HCT116 (cell line): ENCODE data around the gene CD19. TPM values are rescaled to one million over a fixed set of nuclear protein-coding genes. Genes with fewer than 3 reads are reported as not detected.
A peak's percentile ranks its signal among the peaks of the same experiment; 100 is the strongest.

ENCODE experiments used
- ATAC-seq: fragments of 200-7000 bp; cut with Tn5 transposase; 2 replicates; pipeline ENCODE4 v1.9.1; 2020; ENCODE audit warnings: mild to moderate bottlenecking, moderate library complexity
- BruUV-seq: library from RNA; stranded (reverse); fragments of 400-500 nt; replicated peaks from 2 replicates; lab custom pipeline; 2021; lab: Mats Ljungman, UMichigan
- CTCF ChIA-PET: fragments of 300-600 bp; sonication (Branson Sonifier 250); formaldehyde crosslinking; loops from one replicate; lab custom pipeline; 2021; ENCODE audit warnings: antibody characterized with exemption; lab: Charles Lee
- POLR2A ChIA-PET: fragments of 300-600, 350-600 bp; sonication (Branson Sonifier 250); formaldehyde crosslinking; loops from one replicate; lab custom pipeline; 2021; ENCODE audit warnings: antibody characterized with exemption; lab: Charles Lee
- RAD21 ChIA-PET, 2 experiments: fragments of 300-600 bp; sonication (Branson Sonifier 250); formaldehyde crosslinking; loops; one replicate each; lab custom pipeline; 2023; ENCODE audit warnings: low total read pairs in 2 of 2; ENCODE audit not compliant: uncharacterized antibody in 2 of 2, unreplicated experiment in 2 of 2, low non-redundant PET in 1 of 2; lab: Charles Lee
- DNase-seq: peaks from one replicate; pipeline ENCODE4 v3.0.0-alpha.2; 2010; ENCODE audit warnings: low read depth, low spot score
- H2AFZ ChIP-seq: fragments of 200-600 bp; shearing (Covaris generic), sonication (generic); 2 replicates; pipeline ENCODE4 v1.6.1; 2017; ENCODE audit warnings: low read depth, mixed run types, mixed read lengths, antibody characterized with exemption, low read length; ENCODE audit not compliant: poor library complexity, severe bottlenecking
- H3K27ac ChIP-seq: 2 replicates; pipeline ENCODE4 v1.5.1; 2012; ENCODE audit warnings: low read depth, low read length
- H3K27me3 ChIP-seq: fragments of 200-600 bp; sonication (generic); 2 replicates; pipeline ENCODE4 v1.6.1; 2016; ENCODE audit warnings: mixed run types, low read length, mixed read lengths; ENCODE audit not compliant: insufficient read depth
- H3K36me3 ChIP-seq, 2 experiments: fragments of 200-500 bp in 1 of 2; fragments of 200-600 bp in 1 of 2; sonication (Bioruptor generic) in 1 of 2; sonication (generic) in 1 of 2; 2 replicates each; pipeline versions ENCODE4 v1.5.1 to v1.6.1; 2014 to 2016; ENCODE audit warnings: low read length in 2 of 2, inconsistent platforms in 1 of 2, mixed read lengths in 1 of 2, mixed run types in 1 of 2; ENCODE audit not compliant: insufficient read depth in 2 of 2, control insufficient read depth in 1 of 2
- H3K4me1 ChIP-seq, 2 experiments: fragments of 200-600 bp in 1 of 2; sonication (generic) in 1 of 2; 2 replicates each; pipeline versions ENCODE4 v1.5.1 to v1.6.1; 2012 to 2017; ENCODE audit warnings: low read length in 2 of 2, inconsistent platforms in 1 of 2, mild to moderate bottlenecking in 1 of 2, mixed read lengths in 1 of 2, mixed run types in 1 of 2, moderate library complexity in 1 of 2; ENCODE audit not compliant: insufficient read depth in 2 of 2, control insufficient read depth in 1 of 2
- H3K4me2 ChIP-seq: fragments of 200-600 bp; sonication (generic); 2 replicates; pipeline ENCODE4 v1.6.1; 2017; ENCODE audit warnings: mixed run types, low read length, mixed read lengths
- H3K4me3 ChIP-seq, 2 experiments: fragments of 200-600 bp in 1 of 2; sonication (generic) in 1 of 2; replicated peaks in 1 of 2; 2 replicates each; pipeline ENCODE4 v1.5.1; 2011 to 2016; ENCODE audit warnings: low read length in 2 of 2, control low read depth in 1 of 2, low read depth in 1 of 2, mild to moderate bottlenecking in 1 of 2, mixed read lengths in 1 of 2, mixed run types in 1 of 2
- H3K79me2 ChIP-seq: fragments of 200-600 bp; sonication (generic); 2 replicates; pipeline ENCODE4 v1.6.1; 2017; ENCODE audit warnings: mild to moderate bottlenecking, mixed run types, low read length, moderate library complexity, mixed read lengths; ENCODE audit not compliant: insufficient read depth
- H3K9ac ChIP-seq: fragments of 200-600 bp; sonication (generic); 2 replicates; pipeline ENCODE4 v1.6.1; 2016; ENCODE audit warnings: low read length, mixed read lengths
- H3K9me2 ChIP-seq: fragments of 200-600 bp; sonication (generic), shearing (Covaris generic); 2 replicates; pipeline ENCODE4 v1.6.1; 2017; ENCODE audit warnings: mixed run types, mild to moderate bottlenecking, moderate library complexity; ENCODE audit not compliant: insufficient read depth
- H3K9me3 ChIP-seq, 2 experiments: fragments of 200-500 bp in 1 of 2; fragments of 200-600 bp in 1 of 2; sonication (Bioruptor generic) in 1 of 2; sonication (generic) in 1 of 2; 2 replicates each; pipeline ENCODE4 v1.6.1; 2014 to 2017; ENCODE audit warnings: low read length in 2 of 2, mixed read lengths in 2 of 2, inconsistent platforms in 1 of 2, low read depth in 1 of 2, mild to moderate bottlenecking in 1 of 2, mixed run types in 1 of 2, moderate library complexity in 1 of 2; ENCODE audit not compliant: control insufficient read depth in 1 of 2, insufficient read depth in 1 of 2
- H4K20me1 ChIP-seq: fragments of 200-600 bp; sonication (generic), shearing (Covaris generic); 2 replicates; pipeline ENCODE4 v1.6.1; 2017; ENCODE audit warnings: mixed run types, mild to moderate bottlenecking, moderate library complexity; ENCODE audit not compliant: insufficient read depth
- ATF3 ChIP-seq: IDR thresholded peaks from 2 replicates; pipeline ENCODE4 v1.6.1; 2012
- CEBPB ChIP-seq: IDR thresholded peaks from 2 replicates; pipeline ENCODE4 v1.6.1; 2012; ENCODE audit warnings: low read depth
- CTCF ChIP-seq, 3 experiments: fragments of 200-600 bp in 1 of 3; sonication (generic) in 1 of 3; IDR thresholded peaks in 2 of 3; conservative IDR thresholded peaks in 1 of 3; 2 replicates each; pipeline ENCODE4 v1.5.1; 2012 to 2017; ENCODE audit warnings: low read depth in 2 of 3, low read length in 2 of 3, antibody characterized with exemption in 1 of 3, borderline replicate concordance in 1 of 3, control low read depth in 1 of 3, mild to moderate bottlenecking in 1 of 3, mixed read lengths in 1 of 3, mixed run types in 1 of 3, moderate library complexity in 1 of 3; ENCODE audit not compliant: insufficient read depth in 1 of 3
- ELF1 ChIP-seq: IDR thresholded peaks from 2 replicates; pipeline ENCODE4 v1.6.1; 2012; ENCODE audit warnings: low read depth, borderline replicate concordance
- EZH2 ChIP-seq: fragments of 200-600 bp; sonication (generic); IDR thresholded peaks from 2 replicates; pipeline ENCODE4 v1.6.1; 2017; ENCODE audit warnings: antibody characterized with exemption, mixed run types
- EZH2phosphoT487 ChIP-seq: fragments of 200-600 bp; IDR thresholded peaks from 2 replicates; pipeline ENCODE4 v1.6.1; 2018; ENCODE audit warnings: antibody characterized with exemption, borderline replicate concordance
- FOSL1 ChIP-seq: IDR thresholded peaks from 2 replicates; pipeline ENCODE4 v1.6.1; 2012; ENCODE audit warnings: low read depth
- JUND ChIP-seq: IDR thresholded peaks from 2 replicates; pipeline ENCODE4 v1.6.1; 2012
- POLR2A ChIP-seq: IDR thresholded peaks from 2 replicates; pipeline ENCODE4 v1.7.0; 2011; ENCODE audit warnings: borderline replicate concordance; ENCODE audit not compliant: insufficient read depth, insufficient read length; ENCODE audit errors: extremely low read depth
- POLR2AphosphoS5 ChIP-seq: IDR thresholded peaks from 2 replicates; pipeline ENCODE4 v1.6.1; 2011; ENCODE audit warnings: mild to moderate bottlenecking, low read depth, low read length, moderate library complexity
- RAD21 ChIP-seq: IDR thresholded peaks from 2 replicates; pipeline ENCODE4 v1.6.1; 2012; ENCODE audit warnings: low read depth, mild to moderate bottlenecking
- SIN3A ChIP-seq: IDR thresholded peaks from 2 replicates; pipeline ENCODE4 v1.6.1; 2012; ENCODE audit warnings: low read depth
- SP1 ChIP-seq: IDR thresholded peaks from 2 replicates; pipeline ENCODE4 v1.6.1; 2012; ENCODE audit warnings: low read depth
- SRF ChIP-seq: IDR thresholded peaks from 2 replicates; pipeline ENCODE4 v1.6.1; 2012; ENCODE audit warnings: low read depth
- TCF7L2 ChIP-seq: IDR thresholded peaks from 2 replicates; pipeline ENCODE4 v1.7.0; 2011; ENCODE audit warnings: borderline replicate concordance, inconsistent platforms; ENCODE audit not compliant: insufficient read depth, insufficient read length; ENCODE audit errors: extremely low read depth
- ZBTB33 ChIP-seq: IDR thresholded peaks from 2 replicates; pipeline ENCODE4 v1.6.1; 2011; ENCODE audit warnings: mild to moderate bottlenecking, low read length, moderate library complexity; ENCODE audit not compliant: insufficient replicate concordance; ENCODE audit errors: extremely low read depth
- ZFX ChIP-seq: fragments of 450-650 bp; IDR thresholded peaks from 2 replicates; pipeline ENCODE4 v1.6.1; 2017
- intact Hi-C: fragments of 100-400 bp; cut with micrococcal nuclease; formaldehyde crosslinking; loops from 2 replicates; pipeline ENCODE4 v1.10.0; 2022
- total RNA-seq: library from RNA; stranded (reverse); gene quantifications from one replicate; pipeline ENCODE4 v1.2.1, GENCODE V29; 2021; ENCODE audit not compliant: unreplicated experiment
- TF ChIP-seq, protein P1 (sequence below): IDR thresholded peaks from 2 replicates; pipeline ENCODE4 v1.6.1; 2012; ENCODE audit warnings: low read depth
- TF ChIP-seq, protein P2 (sequence below): IDR thresholded peaks from 2 replicates; pipeline ENCODE4 v1.6.1; 2012

CD19 gene
- total RNA-seq, 1 experiment from 2014 or later = 0.27 TPM

- H3K9me3 ChIP-seq = no peaks in the 10 kb centered on the region
- H3K27ac ChIP-seq = peak within 1 kb of the TSS; percentile 72
- H3K4me3 ChIP-seq = peak within 1 kb of the TSS; percentile 85 to 94
- H3K27me3 ChIP-seq = no peaks in the 10 kb centered on the region
- H3K9ac ChIP-seq = peak within 1 kb of the TSS; percentile 97
- ChIA-PET RAD21 (interaction anchor here in 1 of 2 experiments (0.6 kb wide), 1 partner anchor 103 kb away, joined by 6 read pairs; no protein-coding TSS in a partner anchor), POLR2A (interaction anchor here (0.7 to 1.3 kb wide), 3 partner anchors 14 to 128 kb away, joined by 3 to 4 read pairs (median 4); partner anchors contain the start of gene ATXN2L), CTCF (interaction anchor here (1.0 to 1.3 kb wide), 3 partner anchors 11 to 27 kb away, joined by 3 to 4 read pairs (median 4); no protein-coding TSS in a partner anchor)
- DNase-seq (peak; percentile 100), ATAC-seq (peak; percentile 93)
- no TSS peak for BruUV-seq
- H3K9me2 ChIP-seq = no peaks in the 10 kb centered on the region
- peaks cover 6 to 31% of the 10 kb centered on the region in 2 experiments for H3K4me1 ChIP-seq
- H4K20me1 ChIP-seq = no peaks in the 10 kb centered on the region
- intact Hi-C loops = no loop called here
- peaks cover 17 to 25% of the 10 kb centered on the region in 2 experiments; a peak in 3 of 4 replicates for H3K36me3 ChIP-seq
- peaks cover 34% of the 10 kb centered on the region for H3K79me2 ChIP-seq
- H3K4me2 ChIP-seq = peak within 1 kb of the TSS; percentile 80
- H2AFZ ChIP-seq = no peak within 1 kb of the TSS
- TF ChIP-seq ZFX (no peak), SIN3A (no peak; the same call in 1 of the 2 replicates), ATF3 (no peak), CEBPB (no peak), SP1 (peak; percentile 100), EZH2phosphoT487 (no peak), POLR2A (no peak), CTCF (IDR thresholded peaks at IDR 0.05 in 2 of 3, conservative IDR thresholded peaks at IDR 0.05 in 1 of 3; ENCODE audit: borderline replicate concordance in 1 of 3, insufficient read depth in 1 of 3, low read depth in 2 of 3, low read length in 2 of 3) (no peak), POLR2AphosphoS5 (peak; percentile 75), JUND (no peak), ZBTB33 (peak; percentile 7), SRF (no peak), ELF1 (peak; percentile 91; the same call in 1 of the 2 replicates), RAD21 (no peak), FOSL1 (no peak), EZH2 (no peak), TCF7L2 (peak; percentile 18)
- TF ChIP-seq, protein P1, sequence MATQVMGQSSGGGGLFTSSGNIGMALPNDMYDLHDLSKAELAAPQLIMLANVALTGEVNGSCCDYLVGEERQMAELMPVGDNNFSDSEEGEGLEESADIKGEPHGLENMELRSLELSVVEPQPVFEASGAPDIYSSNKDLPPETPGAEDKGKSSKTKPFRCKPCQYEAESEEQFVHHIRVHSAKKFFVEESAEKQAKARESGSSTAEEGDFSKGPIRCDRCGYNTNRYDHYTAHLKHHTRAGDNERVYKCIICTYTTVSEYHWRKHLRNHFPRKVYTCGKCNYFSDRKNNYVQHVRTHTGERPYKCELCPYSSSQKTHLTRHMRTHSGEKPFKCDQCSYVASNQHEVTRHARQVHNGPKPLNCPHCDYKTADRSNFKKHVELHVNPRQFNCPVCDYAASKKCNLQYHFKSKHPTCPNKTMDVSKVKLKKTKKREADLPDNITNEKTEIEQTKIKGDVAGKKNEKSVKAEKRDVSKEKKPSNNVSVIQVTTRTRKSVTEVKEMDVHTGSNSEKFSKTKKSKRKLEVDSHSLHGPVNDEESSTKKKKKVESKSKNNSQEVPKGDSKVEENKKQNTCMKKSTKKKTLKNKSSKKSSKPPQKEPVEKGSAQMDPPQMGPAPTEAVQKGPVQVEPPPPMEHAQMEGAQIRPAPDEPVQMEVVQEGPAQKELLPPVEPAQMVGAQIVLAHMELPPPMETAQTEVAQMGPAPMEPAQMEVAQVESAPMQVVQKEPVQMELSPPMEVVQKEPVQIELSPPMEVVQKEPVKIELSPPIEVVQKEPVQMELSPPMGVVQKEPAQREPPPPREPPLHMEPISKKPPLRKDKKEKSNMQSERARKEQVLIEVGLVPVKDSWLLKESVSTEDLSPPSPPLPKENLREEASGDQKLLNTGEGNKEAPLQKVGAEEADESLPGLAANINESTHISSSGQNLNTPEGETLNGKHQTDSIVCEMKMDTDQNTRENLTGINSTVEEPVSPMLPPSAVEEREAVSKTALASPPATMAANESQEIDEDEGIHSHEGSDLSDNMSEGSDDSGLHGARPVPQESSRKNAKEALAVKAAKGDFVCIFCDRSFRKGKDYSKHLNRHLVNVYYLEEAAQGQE = no peak
- TF ChIP-seq, protein P2, sequence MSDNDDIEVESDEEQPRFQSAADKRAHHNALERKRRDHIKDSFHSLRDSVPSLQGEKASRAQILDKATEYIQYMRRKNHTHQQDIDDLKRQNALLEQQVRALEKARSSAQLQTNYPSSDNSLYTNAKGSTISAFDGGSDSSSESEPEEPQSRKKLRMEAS = peak; percentile 39; the same call in 1 of the 2 replicates
Observed at GRCh38 chr16:28950648-28951409, 19.1 kb downstream of the CD19 start, which contains the start of gene NFATC2IP. Gene NFATC2IP (plus strand): TSS chr16:28950937. CDS start chr16:28951012, 75 bp downstream.
